Osteocyte (in vitro differentiated cells): ENCODE data around the gene CEACAM19. TPM values are rescaled to one million over a fixed set of nuclear protein-coding genes. Genes with fewer than 3 reads are reported as not detected.
"Not testable (repeated sequence)": the region's sequence is repeated elsewhere in the genome, so short reads cannot be mapped to it uniquely, and the experiment has no call there.

Source experiments
- DNase-seq: peaks from one replicate; pipeline ENCODE4 v3.0.0; 2021; ENCODE audit warnings: mixed read lengths; ENCODE audit not compliant: unreplicated experiment; ENCODE audit errors: extremely low spot score
- H3K27ac Mint-ChIP-seq: one replicate; pipeline ENCODE4 v1.8.0; 2021; ENCODE audit warnings: mild to moderate bottlenecking, mixed read lengths; ENCODE audit not compliant: unreplicated experiment
- H3K27me3 Mint-ChIP-seq: one replicate; pipeline ENCODE4 v1.8.0; 2021; ENCODE audit warnings: mixed read lengths; ENCODE audit not compliant: unreplicated experiment
- H3K36me3 Mint-ChIP-seq: one replicate; pipeline ENCODE4 v1.8.0; 2021; ENCODE audit warnings: mixed read lengths; ENCODE audit not compliant: unreplicated experiment
- H3K4me1 Mint-ChIP-seq: one replicate; pipeline ENCODE4 v1.8.0; 2021; ENCODE audit warnings: mixed read lengths; ENCODE audit not compliant: unreplicated experiment
- H3K4me3 Mint-ChIP-seq: one replicate; pipeline ENCODE4 v1.8.0; 2021; ENCODE audit warnings: mild to moderate bottlenecking, moderate library complexity, mixed read lengths; ENCODE audit not compliant: unreplicated experiment
- H3K9me3 Mint-ChIP-seq: one replicate; pipeline ENCODE4 v1.8.0; 2021; ENCODE audit warnings: mixed read lengths; ENCODE audit not compliant: unreplicated experiment
- total RNA-seq: library from RNA; stranded (reverse); gene quantifications from 2 replicates; pipeline ENCODE4 v1.2.1, GENCODE V29; 2021
- TF ChIP-seq, protein P1 (sequence below): fragments of 200-600 bp; sonication (generic); IDR thresholded peaks from 2 replicates; pipeline ENCODE4 v1.5.0; 2021; ENCODE audit warnings: antibody characterized with exemption, mild to moderate bottlenecking, moderate library complexity

Gene CEACAM19
- total RNA-seq, 1 donor from 2014 or later, result 7.4 TPM

DNA sequence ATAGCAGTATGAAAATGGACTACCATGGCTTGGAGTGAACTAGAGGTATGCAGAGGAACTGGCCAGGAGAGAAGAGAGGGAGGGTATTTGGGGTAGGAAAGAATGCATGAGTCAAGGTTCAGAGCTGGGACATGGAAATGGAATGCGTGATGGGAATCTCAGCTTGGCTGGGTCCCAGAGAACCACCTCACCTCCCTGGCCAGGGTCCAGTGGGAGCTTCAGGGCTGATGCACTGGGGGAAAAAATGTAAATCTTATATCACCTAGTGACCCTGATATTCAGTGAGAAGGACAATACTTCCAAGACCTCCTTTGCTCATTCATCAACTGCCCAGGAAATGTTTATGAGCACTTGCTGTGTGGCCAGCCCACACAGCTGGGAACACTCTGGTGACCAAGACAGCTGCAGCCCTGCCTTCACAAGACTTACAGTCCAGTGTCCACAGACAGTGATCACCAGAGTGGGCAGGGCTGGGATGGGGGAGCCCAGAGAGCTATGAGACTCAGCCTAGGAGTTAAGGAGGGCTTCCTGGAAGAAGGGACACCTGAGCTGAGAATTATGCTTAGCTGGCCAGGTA is 45.1 kb upstream of the CEACAM19 start:
- H3K4me3 Mint-ChIP-seq, result no peak overlapping the region
- no peaks in the 10 kb centered on the region for H3K36me3 Mint-ChIP-seq
- TF ChIP-seq, protein P1, sequence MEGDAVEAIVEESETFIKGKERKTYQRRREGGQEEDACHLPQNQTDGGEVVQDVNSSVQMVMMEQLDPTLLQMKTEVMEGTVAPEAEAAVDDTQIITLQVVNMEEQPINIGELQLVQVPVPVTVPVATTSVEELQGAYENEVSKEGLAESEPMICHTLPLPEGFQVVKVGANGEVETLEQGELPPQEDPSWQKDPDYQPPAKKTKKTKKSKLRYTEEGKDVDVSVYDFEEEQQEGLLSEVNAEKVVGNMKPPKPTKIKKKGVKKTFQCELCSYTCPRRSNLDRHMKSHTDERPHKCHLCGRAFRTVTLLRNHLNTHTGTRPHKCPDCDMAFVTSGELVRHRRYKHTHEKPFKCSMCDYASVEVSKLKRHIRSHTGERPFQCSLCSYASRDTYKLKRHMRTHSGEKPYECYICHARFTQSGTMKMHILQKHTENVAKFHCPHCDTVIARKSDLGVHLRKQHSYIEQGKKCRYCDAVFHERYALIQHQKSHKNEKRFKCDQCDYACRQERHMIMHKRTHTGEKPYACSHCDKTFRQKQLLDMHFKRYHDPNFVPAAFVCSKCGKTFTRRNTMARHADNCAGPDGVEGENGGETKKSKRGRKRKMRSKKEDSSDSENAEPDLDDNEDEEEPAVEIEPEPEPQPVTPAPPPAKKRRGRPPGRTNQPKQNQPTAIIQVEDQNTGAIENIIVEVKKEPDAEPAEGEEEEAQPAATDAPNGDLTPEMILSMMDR, result no peak
- no peaks in the 10 kb centered on the region for H3K9me3 Mint-ChIP-seq
- peak overlapping the region; percentile 47 for H3K27ac Mint-ChIP-seq
- DNase-seq, result no peak
- peaks cover 14% of the 10 kb centered on the region for H3K4me1 Mint-ChIP-seq
- no peaks in the 10 kb centered on the region for H3K27me3 Mint-ChIP-seq

DNA sequence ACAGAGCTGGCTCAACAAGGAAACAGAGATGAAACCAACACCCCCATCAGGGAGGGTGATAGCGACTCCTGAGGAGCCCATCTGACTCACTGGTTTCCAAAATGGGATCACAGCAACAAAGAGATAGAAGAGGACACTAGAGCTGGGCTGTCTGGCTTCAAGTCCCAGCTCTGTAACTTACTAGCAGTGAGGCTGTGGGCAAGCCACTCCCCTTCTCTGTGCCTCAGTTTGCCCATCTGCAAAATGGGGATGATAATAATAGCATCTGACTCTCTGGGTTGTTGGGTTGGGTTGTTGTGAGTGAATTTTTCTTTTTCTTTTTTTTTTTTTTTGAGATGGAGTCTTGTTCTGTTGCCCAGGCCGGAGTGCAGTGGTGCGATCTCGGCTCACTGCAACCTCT is 43.7 kb upstream of the CEACAM19 start:
- H3K9me3 Mint-ChIP-seq, result no peaks in the 10 kb centered on the region

DNA sequence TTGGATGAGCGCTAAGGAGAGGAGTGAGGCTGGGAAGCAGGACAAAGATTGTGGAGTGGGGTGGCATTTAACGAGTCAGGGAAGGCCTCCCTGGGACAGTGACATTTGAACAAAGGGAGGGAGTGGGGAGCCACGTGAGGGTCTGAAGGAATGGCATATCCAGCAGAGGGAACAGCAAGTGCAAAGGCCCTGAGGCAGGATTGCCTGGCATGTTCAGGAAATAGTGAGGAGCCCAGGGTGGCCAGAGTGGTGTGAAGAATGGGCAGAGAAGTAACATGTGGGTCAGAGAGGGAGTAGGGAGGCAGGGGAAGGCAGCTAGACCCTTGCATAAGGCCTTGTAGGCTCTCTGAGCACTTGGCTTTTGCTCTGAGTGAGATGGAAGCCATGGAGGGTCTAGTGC is 42.5 kb upstream of the CEACAM19 start:
- Mint-ChIP-seq H3K36me3 (no peaks in the 10 kb centered on the region), H3K4me3 (no peak overlapping the region), H3K27me3 (peaks cover 2% of the 10 kb centered on the region)

More for the DNA sequence above, 43.7 kb upstream of the CEACAM19 start:
- H3K27me3 Mint-ChIP-seq, result no peaks in the 10 kb centered on the region
- H3K4me1 Mint-ChIP-seq, result peaks cover 14% of the 10 kb centered on the region
- no peak for DNase-seq
- no peak overlapping the region for H3K27ac Mint-ChIP-seq
- no peak overlapping the region for H3K4me3 Mint-ChIP-seq
- no peaks in the 10 kb centered on the region for H3K36me3 Mint-ChIP-seq
- TF ChIP-seq, protein P1, result no peak

DNA sequence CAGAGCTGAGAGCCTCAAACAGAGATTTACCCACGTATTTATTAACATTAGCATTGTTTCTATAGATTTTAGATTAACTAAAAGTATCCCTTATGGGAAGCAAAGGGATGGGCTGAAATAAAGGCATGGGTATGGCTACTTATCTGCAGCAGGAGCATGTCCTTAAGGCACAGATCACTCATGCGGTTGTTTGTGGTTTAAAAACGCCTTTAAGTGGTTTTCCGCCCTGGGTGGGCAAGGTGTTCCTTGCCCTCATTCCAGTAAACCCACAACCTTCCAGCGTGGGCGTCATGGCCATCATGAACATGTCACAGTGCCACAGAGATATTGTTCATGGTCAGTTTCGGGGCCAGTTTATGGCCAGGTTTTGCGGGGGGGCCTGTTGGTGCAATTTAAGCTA is 39.7 kb upstream of the CEACAM19 start:
- not testable (repeated sequence) for H3K27me3 Mint-ChIP-seq, H3K36me3 Mint-ChIP-seq, H3K4me3 Mint-ChIP-seq, DNase-seq, H3K27ac Mint-ChIP-seq, H3K9me3 Mint-ChIP-seq
- peaks cover 30% of the 10 kb centered on the region for H3K4me1 Mint-ChIP-seq

More for the DNA sequence above, 42.5 kb upstream of the CEACAM19 start:
- Mint-ChIP-seq H3K27ac (no peak overlapping the region), H3K9me3 (no peaks in the 10 kb centered on the region), H3K4me1 (peaks cover 14% of the 10 kb centered on the region)
- no peak for DNase-seq
- TF ChIP-seq, protein P1, result no peak

DNA sequence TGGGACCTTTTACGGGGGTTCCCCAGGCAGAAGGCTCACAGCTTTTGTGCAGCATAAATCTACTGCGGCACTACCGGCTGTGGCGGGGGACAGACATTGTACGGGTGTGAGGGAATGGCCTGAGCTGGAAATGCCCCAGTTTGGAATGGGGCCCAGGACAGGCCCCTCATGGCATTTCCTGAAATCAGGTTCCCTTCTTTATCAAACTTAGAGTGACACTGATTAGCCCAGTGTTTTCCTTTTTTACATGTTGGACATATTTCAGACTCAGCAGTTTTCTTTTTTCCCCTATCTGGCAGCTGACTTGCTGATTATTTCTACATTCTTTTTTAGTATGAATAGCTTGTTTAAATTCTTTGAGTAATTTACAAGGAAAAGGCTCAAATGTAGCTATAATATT is 37.2 kb upstream of the CEACAM19 start:
- H3K4me1 Mint-ChIP-seq, result peaks cover 27% of the 10 kb centered on the region
- H3K27ac Mint-ChIP-seq, result peak overlapping the region; percentile 7
- not testable (repeated sequence) for DNase-seq, H3K27me3 Mint-ChIP-seq, H3K36me3 Mint-ChIP-seq, H3K4me3 Mint-ChIP-seq, H3K9me3 Mint-ChIP-seq

DNA sequence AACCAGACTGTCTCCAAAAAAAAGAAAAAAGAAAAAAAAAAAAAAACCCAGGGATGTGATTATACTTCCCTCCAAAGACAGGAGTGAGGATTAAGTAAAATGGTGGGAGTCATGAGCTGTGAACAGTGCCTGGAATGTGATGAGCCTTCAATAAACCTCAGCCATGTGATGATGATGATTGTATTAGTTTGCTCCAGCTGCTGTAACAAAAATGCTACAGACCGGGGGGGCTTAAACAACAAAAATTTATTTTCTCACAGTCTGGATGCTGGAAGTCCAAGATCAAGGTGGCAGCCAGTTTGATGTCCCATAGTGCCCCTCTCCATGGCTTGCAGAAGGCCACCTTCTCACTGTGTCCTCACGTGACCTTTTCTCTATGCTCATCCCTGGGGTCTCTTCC is 36.5 kb upstream of the CEACAM19 start:
- TF ChIP-seq, protein P1, result no peak
- Mint-ChIP-seq H3K9me3 (no peaks in the 10 kb centered on the region), H3K27ac (peak overlapping the region; percentile 91), H3K27me3 (peaks cover 2% of the 10 kb centered on the region), H3K4me3 (no peak overlapping the region), H3K4me1 (peaks cover 27% of the 10 kb centered on the region), H3K36me3 (no peaks in the 10 kb centered on the region)
- no peak for DNase-seq
